H1 (cell line): ENCODE data around the gene ABCF2. TPM values are rescaled to one million over a fixed set of nuclear protein-coding genes. Genes with fewer than 3 reads are reported as not detected.

Experiments used
- CTCF ChIA-PET: fragments of 300-600 bp; sonication (Branson Sonifier 250); formaldehyde crosslinking; loops from one replicate; lab custom pipeline; 2021; ENCODE audit not compliant: partially characterized antibody; lab: Charles Lee
- POLR2A ChIA-PET: fragments of 300-600 bp; sonication (Branson Sonifier 250); formaldehyde crosslinking; loops from one replicate; lab custom pipeline; 2021; ENCODE audit warnings: inconsistent platforms; ENCODE audit not compliant: partially characterized antibody; lab: Charles Lee
- DNase-seq, 2 experiments: peaks; one replicate each; pipeline versions ENCODE4 v3.0.0 to v3.0.0-alpha.2; 2010 to 2022; ENCODE audit warnings: low spot score in 2 of 2, low read depth in 1 of 2, mixed read lengths in 1 of 2
- FAIRE-seq: peaks from 2 replicates; lab custom pipeline; 2011; peaks lifted over from hg19 to GRCh38; lab: Jason Lieb, UNC
- H2AFZ ChIP-seq: 2 replicates; pipeline ENCODE4 v1.8.1; 2012; ENCODE audit warnings: low read length, inconsistent platforms
- H2AK5ac ChIP-seq: 2 replicates; pipeline ENCODE4 v1.6.1; 2013; ENCODE audit warnings: low read depth, low read length
- H2BK120ac ChIP-seq: replicated peaks from 2 replicates; pipeline ENCODE3; 2013; ENCODE audit warnings: low read depth, low read length, inconsistent platforms
- H2BK12ac ChIP-seq: 2 replicates; pipeline ENCODE4 v1.6.1; 2013; ENCODE audit warnings: low read depth, low read length
- H2BK15ac ChIP-seq: 2 replicates; pipeline ENCODE4 v1.6.1; 2013; ENCODE audit warnings: low read length
- H2BK20ac ChIP-seq: 2 replicates; pipeline ENCODE4 v1.6.1; 2013; ENCODE audit warnings: low read length
- H2BK5ac ChIP-seq: 2 replicates; pipeline ENCODE4 v1.6.1; 2013; ENCODE audit warnings: low read depth, low read length
- H3K14ac ChIP-seq: 2 replicates; pipeline ENCODE4 v1.6.1; 2013; ENCODE audit warnings: inconsistent platforms; ENCODE audit not compliant: insufficient read length
- H3K18ac ChIP-seq: 2 replicates; pipeline ENCODE4 v1.6.1; 2013; ENCODE audit warnings: low read length; ENCODE audit errors: extremely low read depth
- H3K23ac ChIP-seq: 2 replicates; pipeline ENCODE4 v1.6.1; 2013; ENCODE audit warnings: inconsistent platforms; ENCODE audit not compliant: insufficient read length
- H3K23me2 ChIP-seq: 2 replicates; pipeline ENCODE4 v1.6.1; 2013; ENCODE audit warnings: low read depth, low read length
- H3K27ac ChIP-seq: 2 replicates; pipeline ENCODE4 v1.6.1; 2011; ENCODE audit warnings: low read depth, low read length, inconsistent platforms
- H3K27me3 ChIP-seq, 4 experiments: replicated peaks in 1 of 4; 1 replicate in 1 of 4; 2 replicates in 3 of 4; pipeline versions ENCODE4 v1.6.1 to v1.8.1; 2011 to 2013; ENCODE audit warnings: low read length in 3 of 4, mild to moderate bottlenecking in 3 of 4, inconsistent platforms in 2 of 4, mixed read lengths in 2 of 4, moderate library complexity in 1 of 4; ENCODE audit not compliant: control insufficient read depth in 3 of 4, insufficient read depth in 3 of 4; ENCODE audit errors: extremely low read depth in 1 of 4
- H3K36me3 ChIP-seq, 4 experiments: 2 replicates each; pipeline versions ENCODE4 v1.6.1 to v1.8.1; 2011 to 2013; ENCODE audit warnings: mild to moderate bottlenecking in 4 of 4, low read length in 3 of 4, moderate library complexity in 2 of 4, control low read depth in 1 of 4, inconsistent platforms in 1 of 4; ENCODE audit not compliant: insufficient read depth in 4 of 4, control insufficient read depth in 2 of 4
- H3K4ac ChIP-seq: replicated peaks from 2 replicates; pipeline ENCODE3; 2013; ENCODE audit warnings: low read length, low read depth, mixed read lengths, inconsistent platforms; ENCODE audit not compliant: insufficient read length
- H3K4me1 ChIP-seq, 4 experiments: replicated peaks in 1 of 4; 1 replicate in 1 of 4; 2 replicates in 3 of 4; pipeline versions ENCODE4 v1.6.1 to v1.8.1; 2011 to 2013; ENCODE audit warnings: low read length in 3 of 4, inconsistent platforms in 2 of 4, mixed read lengths in 1 of 4; ENCODE audit not compliant: insufficient read depth in 4 of 4, control insufficient read depth in 3 of 4
- H3K4me2 ChIP-seq, 2 experiments: 2 replicates each; pipeline versions ENCODE4 v1.6.1 to v1.8.1; 2011 to 2013; ENCODE audit warnings: low read depth in 2 of 2, low read length in 2 of 2, control low read depth in 1 of 2, inconsistent platforms in 1 of 2, mild to moderate bottlenecking in 1 of 2; ENCODE audit not compliant: insufficient read depth in 1 of 2
- H3K4me3 ChIP-seq, 4 experiments: fragments of 200-600, 300-600 bp in 1 of 4; sonication (generic), shearing (Covaris generic), sonication (Bioruptor Twin) in 1 of 4; 2 replicates each; pipeline versions ENCODE4 v1.5.1 to v1.8.1; 2011 to 2016; ENCODE audit warnings: low read length in 4 of 4, low read depth in 3 of 4, control low read depth in 2 of 4, inconsistent platforms in 2 of 4, mild to moderate bottlenecking in 2 of 4, mixed read lengths in 1 of 4, moderate library complexity in 1 of 4; ENCODE audit not compliant: insufficient read depth in 2 of 4; ENCODE audit errors: extremely low read depth in 1 of 4
- H3K56ac ChIP-seq: replicated peaks from 2 replicates; pipeline ENCODE3; 2013; ENCODE audit warnings: low read depth, mild to moderate bottlenecking, mixed read lengths, low read length, inconsistent platforms; ENCODE audit not compliant: insufficient read length
- H3K79me1 ChIP-seq: 2 replicates; pipeline ENCODE4 v1.6.1; 2013; ENCODE audit warnings: low read depth, low read length, control low read depth
- H3K79me2 ChIP-seq, 2 experiments: 2 replicates each; pipeline versions ENCODE4 v1.6.1 to v1.8.1; 2012 to 2013; ENCODE audit warnings: low read length in 2 of 2, mild to moderate bottlenecking in 2 of 2, inconsistent platforms in 1 of 2; ENCODE audit not compliant: insufficient read depth in 2 of 2, control insufficient read depth in 1 of 2
- H3K9ac ChIP-seq, 4 experiments: replicated peaks in 1 of 4; 1 replicate in 1 of 4; 2 replicates in 3 of 4; pipeline versions ENCODE4 v1.6.1 to v1.8.1; 2011 to 2013; ENCODE audit warnings: low read depth in 3 of 4, low read length in 3 of 4, control low read depth in 2 of 4, mild to moderate bottlenecking in 2 of 4, moderate library complexity in 2 of 4, inconsistent platforms in 1 of 4; ENCODE audit errors: extremely low read depth in 1 of 4
- H3K9me3 ChIP-seq, 2 experiments: 2 replicates each; pipeline versions ENCODE4 v1.6.1 to v1.8.1; 2012 to 2013; ENCODE audit warnings: mild to moderate bottlenecking in 2 of 2, moderate library complexity in 2 of 2, control low read depth in 1 of 2, inconsistent platforms in 1 of 2, low read depth in 1 of 2, low read length in 1 of 2, mixed read lengths in 1 of 2; ENCODE audit not compliant: insufficient read depth in 2 of 2
- H4K20me1 ChIP-seq, 2 experiments: replicated peaks in 1 of 2; 2 replicates each; pipeline versions ENCODE3 to v1.8.1; 2011 to 2013; ENCODE audit warnings: inconsistent platforms in 2 of 2, low read length in 2 of 2, mild to moderate bottlenecking in 1 of 2; ENCODE audit not compliant: insufficient read depth in 2 of 2, control insufficient read depth in 1 of 2
- H4K5ac ChIP-seq: 2 replicates; pipeline ENCODE4 v1.6.1; 2013; ENCODE audit warnings: low read length, low read depth, mixed read lengths, inconsistent platforms; ENCODE audit not compliant: insufficient read length
- H4K8ac ChIP-seq: 2 replicates; pipeline ENCODE4 v1.8.0; 2013; ENCODE audit warnings: mild to moderate bottlenecking, moderate library complexity, low read length, inconsistent platforms; ENCODE audit not compliant: insufficient read depth; ENCODE audit errors: extremely low read depth
- H4K91ac ChIP-seq: replicated peaks from 2 replicates; pipeline ENCODE3; 2013; ENCODE audit warnings: low read length, mixed read lengths, inconsistent platforms; ENCODE audit not compliant: insufficient read length
- KDM1A ChIP-seq: fragments of 200-600, 300-600 bp; sonication (generic); IDR thresholded peaks from 2 replicates; pipeline ENCODE4 v1.7.1; 2016; ENCODE audit warnings: mild to moderate bottlenecking, low read length, borderline replicate concordance
- PHF8 ChIP-seq: fragments of 200-600 bp; sonication (generic); conservative IDR thresholded peaks from 2 replicates; pipeline ENCODE4 v1.7.1; 2012; ENCODE audit warnings: low read depth, mild to moderate bottlenecking, inconsistent platforms, low read length, moderate library complexity
- RBBP5 ChIP-seq: IDR thresholded peaks from 2 replicates; pipeline ENCODE4 v1.7.1; 2012; ENCODE audit warnings: low read depth, mild to moderate bottlenecking, inconsistent platforms, low read length, moderate library complexity, borderline replicate concordance
- WGBS, 2 experiments: shearing (Covaris generic) in 1 of 2; methylation state at CpG; one replicate each; pipeline versions ENCODE4 v1.1.6 to v1.1.7; 2013 to 2015; ENCODE audit warnings: low lambda C conversion rate in 2 of 2, mixed read lengths in 2 of 2, inconsistent platforms in 1 of 2, low coverage in 1 of 2, missing lambda C conversion rate in 1 of 2; ENCODE audit not compliant: insufficient replicate concordance in 2 of 2, insufficient coverage in 1 of 2, insufficient read length in 1 of 2; ENCODE audit errors: extremely low coverage in 1 of 2, missing lambda C conversion rate in 1 of 2; 5-methylcytosine and 5-hydroxymethylcytosine counted together
- polyA plus RNA-seq, 7 experiments: library from polyadenylated mRNA; depleted of rRNA in 3 of 7; stranded (reverse) in 5 of 7; unstranded in 2 of 7; fragments of >200 nt in 5 of 7; fragments of 200-250 nt in 2 of 7; gene quantifications; 1 replicate in 5 of 7; 2 replicates in 1 of 7; 4 replicates in 1 of 7; pipeline versions ENCODE4 v1.2.1 to v1.2.3, GENCODE V29; 2011 to 2013; ENCODE audit warnings: missing spikeins in 2 of 7, mixed read lengths in 2 of 7
- total RNA-seq: library from RNA; stranded (reverse); fragmentation: NEBNext Ultra II Directional; extraction: Animal tissue kit (Norgen Biotek cat#: 25700); gene quantifications from 2 replicates; pipeline ENCODE4 v1.2.1, GENCODE V29; 2021

The ABCF2 gene
- total and polyA plus RNA-seq, 2 of the 8 experiments (the other 6 are each of a cell fraction or from before 2014, with no cell fraction given), result 28.0 to 55.0 TPM

GRCh38 chr7:151246102-151246850 is 19.3 kb upstream of the ABCF2 start:
- Histone ChIP-seq H3K9me3 (no peaks in the 10 kb centered on the region), H2BK120ac (no peak overlapping the region), H3K56ac (no peak overlapping the region), H3K79me1 (peaks cover 3% of the 10 kb centered on the region; the same call in 1 of the 2 replicates), H3K27me3 (peaks cover 20 to 65% (median 58%) of the 10 kb centered on the region in 4 experiments), H3K14ac (no peak overlapping the region), H2AFZ (no peak overlapping the region), H3K4me3 (peak overlapping the region in 3 of 4 experiments; percentile 20 to 61 (median 32); a peak in 4 of 8 replicates), H3K9ac (no peak overlapping the region), H4K91ac (no peak overlapping the region), H3K4me2 (peak overlapping the region; percentile 58 to 88), H3K18ac (no peak overlapping the region), H2BK12ac (no peak overlapping the region), H3K23me2 (peaks cover 21% of the 10 kb centered on the region), H4K8ac (peak overlapping the region; percentile 30; the same call in 1 of the 2 replicates), H3K4me1 (peaks cover 0 to 58% (median 39%) of the 10 kb centered on the region in 4 experiments; a peak in 6 of 7 replicates), H2BK15ac (peak overlapping the region; percentile 92; the same call in 1 of the 2 replicates), H2BK20ac (no peak overlapping the region), H3K27ac (no peak overlapping the region), H3K36me3 (no peaks in the 10 kb centered on the region), H3K79me2 (no peaks in the 10 kb centered on the region), H3K23ac (no peak overlapping the region), H2BK5ac (no peak overlapping the region), H2AK5ac (0 out of 2 replicates have a peak overlapping the region, but pooled peaks have one; percentile 75), H4K20me1 (peaks cover 1 to 9% of the 10 kb centered on the region in 2 experiments), H3K4ac (no peak overlapping the region), H4K5ac (no peak overlapping the region)
- CTCF ChIA-PET, result interaction anchor here (0.7 to 5.1 kb wide), 26 partner anchors 9 to 130 kb away, joined by 3 to 71 read pairs (median 3); partner anchors contain the start of genes ABCF2 and CHPF2
- POLR2A ChIA-PET, result interaction anchor here (0.9 kb wide), 1 partner anchor 59 kb away, joined by 3 read pairs; no protein-coding TSS in a partner anchor
- no peak for FAIRE-seq
- 42% methylated on average over 12 of the region's 13 CpGs; no CpG with 5 or more reads in 1 of the 2 experiments for WGBS, 2 experiments
- TF ChIP-seq RBBP5, result no peak
- no peak for TF ChIP-seq KDM1A
- TF ChIP-seq PHF8, result no peak
- peak in 1 of 2 experiments; percentile 60 for DNase-seq
